SK-N-SH (cell line): ENCODE results near the gene SSTR3. TPM values are rescaled to one million over a fixed set of nuclear protein-coding genes. Genes with fewer than 3 reads are reported as not detected.

Source experiments
- CTCF ChIA-PET: fragments of 300-600, 350-600 bp; formaldehyde crosslinking; extraction: SDS; loops from one replicate; lab custom pipeline; 2021; lab: Yijun Ruan, JAX
- POLR2A ChIA-PET: fragments of 350-600 bp; sonication (Branson Sonifier 250); formaldehyde crosslinking; extraction: SDS; loops from one replicate; lab custom pipeline; 2020; ENCODE audit warnings: antibody characterized with exemption, inconsistent platforms; lab: Yijun Ruan, JAX
- DNase-seq: peaks from one replicate; pipeline ENCODE4 v3.0.0; 2012
- H2AFZ ChIP-seq: fragments of 200-600 bp; sonication (generic); 2 replicates; pipeline ENCODE4 v1.8.1; 2016; ENCODE audit warnings: antibody characterized with exemption, mild to moderate bottlenecking, low read depth
- H3F3A ChIP-seq: fragments of 200-600 bp; sonication (generic); replicated peaks from 2 replicates; pipeline ENCODE3; 2016; ENCODE audit warnings: antibody characterized with exemption, mild to moderate bottlenecking; ENCODE audit not compliant: insufficient read depth
- H3K27ac ChIP-seq, 2 experiments: fragments of 200-500 bp in 1 of 2; fragments of 200-600 bp in 1 of 2; sonication (Bioruptor generic) in 1 of 2; sonication (generic), shearing (Covaris generic) in 1 of 2; 2 replicates each; pipeline versions ENCODE4 v1.5.1 to v1.6.1; 2014 to 2016; ENCODE audit warnings: low read depth in 2 of 2, inconsistent platforms in 1 of 2, low read length in 1 of 2, mild to moderate bottlenecking in 1 of 2, mixed read lengths in 1 of 2
- H3K27me3 ChIP-seq: fragments of 200-600 bp; sonication (generic), shearing (Covaris generic); 2 replicates; pipeline ENCODE4 v1.6.1; 2016; ENCODE audit warnings: mixed run types; ENCODE audit not compliant: insufficient read depth
- H3K36me3 ChIP-seq, 2 experiments: fragments of 200-500 bp in 1 of 2; fragments of 200-600 bp in 1 of 2; sonication (Bioruptor generic) in 1 of 2; sonication (generic) in 1 of 2; replicated peaks in 1 of 2; 2 replicates each; pipeline versions ENCODE3 to v1.5.1; 2014 to 2016; ENCODE audit warnings: low read length in 1 of 2, mild to moderate bottlenecking in 1 of 2; ENCODE audit not compliant: insufficient read depth in 2 of 2, control insufficient read depth in 1 of 2
- H3K4me1 ChIP-seq, 2 experiments: fragments of 200-500 bp in 1 of 2; fragments of 200-600 bp in 1 of 2; sonication (Bioruptor generic) in 1 of 2; sonication (generic), shearing (Covaris generic) in 1 of 2; 2 replicates each; pipeline versions ENCODE4 v1.5.1 to v1.6.1; 2014 to 2016; ENCODE audit warnings: low read depth in 1 of 2, low read length in 1 of 2, mixed run types in 1 of 2; ENCODE audit not compliant: insufficient read depth in 2 of 2, control insufficient read depth in 1 of 2
- H3K4me2 ChIP-seq: fragments of 200-600 bp; sonication (generic), shearing (Covaris generic); 2 replicates; pipeline ENCODE4 v1.6.1; 2017; ENCODE audit warnings: mixed run types
- H3K4me3 ChIP-seq, 2 experiments: fragments of 200-500 bp in 1 of 2; fragments of 200-600 bp in 1 of 2; sonication (Bioruptor generic) in 1 of 2; sonication (generic), shearing (Covaris generic) in 1 of 2; 2 replicates each; pipeline versions ENCODE4 v1.5.1 to v1.8.1; 2014 to 2016; ENCODE audit warnings: low read depth in 2 of 2, inconsistent platforms in 1 of 2, low read length in 1 of 2, mild to moderate bottlenecking in 1 of 2, mixed read lengths in 1 of 2, moderate library complexity in 1 of 2
- H3K79me2 ChIP-seq: fragments of 200-600 bp; sonication (generic); 2 replicates; pipeline ENCODE4 v1.8.1; 2017; ENCODE audit warnings: mild to moderate bottlenecking; ENCODE audit not compliant: insufficient read depth
- H3K9ac ChIP-seq: fragments of 200-600 bp; sonication (generic); 2 replicates; pipeline ENCODE4 v1.6.1; 2017; ENCODE audit warnings: mixed run types
- H3K9me2 ChIP-seq: fragments of 200-600 bp; sonication (generic); 2 replicates; pipeline ENCODE4 v1.6.1; 2017; ENCODE audit warnings: mixed run types
- H3K9me3 ChIP-seq: fragments of 200-600 bp; sonication (generic); 2 replicates; pipeline ENCODE4 v1.6.1; 2017; ENCODE audit warnings: mixed run types, mild to moderate bottlenecking, moderate library complexity
- H4K20me1 ChIP-seq: fragments of 200-600 bp; sonication (generic); 2 replicates; pipeline ENCODE4 v1.6.1; 2017; ENCODE audit warnings: mild to moderate bottlenecking, mixed run types; ENCODE audit not compliant: insufficient read depth
- CHD2 ChIP-seq: fragments of 150-350 bp; IDR thresholded peaks from 2 replicates; pipeline ENCODE4 v1.6.1; 2018; ENCODE audit warnings: low read length; ENCODE audit not compliant: partially characterized antibody
- EZH2phosphoT487 ChIP-seq: fragments of 200-600 bp; sonication (generic); IDR thresholded peaks from 2 replicates; pipeline ENCODE4 v1.6.1; 2017; ENCODE audit warnings: low read depth, mixed run types, mild to moderate bottlenecking, antibody characterized with exemption, moderate library complexity, borderline replicate concordance
- FOXM1 ChIP-seq: IDR thresholded peaks from 2 replicates; pipeline ENCODE4 v1.4.0; 2012; ENCODE audit warnings: low read depth, mild to moderate bottlenecking
- GATA2 ChIP-seq: sonication (generic); formaldehyde crosslinking; IDR thresholded peaks from 2 replicates; pipeline ENCODE4 v1.5.0; 2020; ENCODE audit warnings: mild to moderate bottlenecking, missing genetic modification reagents
- MXI1 ChIP-seq: IDR thresholded peaks from 2 replicates; pipeline ENCODE4 v1.6.1; 2012; ENCODE audit warnings: mild to moderate bottlenecking, low read depth, low read length, improper control_type of control experiment
- NFIC ChIP-seq: IDR thresholded peaks from 2 replicates; pipeline ENCODE4 v1.4.0; 2012; ENCODE audit warnings: borderline replicate concordance
- NRF1 ChIP-seq: IDR thresholded peaks from 2 replicates; pipeline ENCODE4 v1.6.1; 2012; ENCODE audit warnings: low read depth, mild to moderate bottlenecking, low read length
- PBX3 ChIP-seq: IDR thresholded peaks from 2 replicates; pipeline ENCODE4; 2012
- POLR2AphosphoS5 ChIP-seq: IDR thresholded peaks from 2 replicates; pipeline ENCODE4 v1.6.1; 2012; ENCODE audit warnings: low read depth, low read length
- SIN3A ChIP-seq: IDR thresholded peaks from 2 replicates; pipeline ENCODE4 v1.6.1; 2012; ENCODE audit warnings: low read depth, mild to moderate bottlenecking, low read length, moderate library complexity, borderline replicate concordance
- TCF12 ChIP-seq: IDR thresholded peaks from 2 replicates; pipeline ENCODE4 v1.4.0; 2012
- TEAD4 ChIP-seq: IDR thresholded peaks from 2 replicates; pipeline ENCODE4 v1.4.0; 2012; ENCODE audit warnings: mild to moderate bottlenecking, borderline replicate concordance; ENCODE audit not compliant: insufficient read depth
- WGBS: methylation state at CpG from one replicate; pipeline ENCODE4 v1.1.6; 2017; ENCODE audit warnings: low lambda C conversion rate; 5-methylcytosine and 5-hydroxymethylcytosine counted together
- polyA plus RNA-seq, 3 experiments: library from polyadenylated mRNA; depleted of rRNA; stranded (reverse); fragments of >200 nt; gene quantifications; 2 replicates each; pipeline ENCODE4 v1.2.3, GENCODE V29; 2012
- TF ChIP-seq, protein P1 (sequence below): IDR thresholded peaks from 2 replicates; pipeline ENCODE4 v1.4.0; 2012; ENCODE audit warnings: low read depth, borderline replicate concordance
- TF ChIP-seq, protein P2 (sequence below): fragments of 150-350 bp; IDR thresholded peaks from 2 replicates; pipeline ENCODE4 v1.6.1; 2016; ENCODE audit warnings: mild to moderate bottlenecking, low read depth, low read length
- TF ChIP-seq, protein P3 (sequence below): IDR thresholded peaks from 2 replicates; pipeline ENCODE4 v1.4.0; 2012; ENCODE audit warnings: low read depth

The SSTR3 gene
- polyA plus RNA-seq, 1 of the 3 experiments (the other 2 are of a cell fraction), result not detected

GRCh38 chr22:37164505-37164887 lies 47.8 kb downstream of the SSTR3 start:
- no peaks in the 10 kb centered on the region for H3K9me2 ChIP-seq
- H3K27me3 ChIP-seq, result no peaks in the 10 kb centered on the region
- H4K20me1 ChIP-seq, result no peaks in the 10 kb centered on the region
- no peaks in the 10 kb centered on the region for H3F3A ChIP-seq
- TF ChIP-seq, protein P1, sequence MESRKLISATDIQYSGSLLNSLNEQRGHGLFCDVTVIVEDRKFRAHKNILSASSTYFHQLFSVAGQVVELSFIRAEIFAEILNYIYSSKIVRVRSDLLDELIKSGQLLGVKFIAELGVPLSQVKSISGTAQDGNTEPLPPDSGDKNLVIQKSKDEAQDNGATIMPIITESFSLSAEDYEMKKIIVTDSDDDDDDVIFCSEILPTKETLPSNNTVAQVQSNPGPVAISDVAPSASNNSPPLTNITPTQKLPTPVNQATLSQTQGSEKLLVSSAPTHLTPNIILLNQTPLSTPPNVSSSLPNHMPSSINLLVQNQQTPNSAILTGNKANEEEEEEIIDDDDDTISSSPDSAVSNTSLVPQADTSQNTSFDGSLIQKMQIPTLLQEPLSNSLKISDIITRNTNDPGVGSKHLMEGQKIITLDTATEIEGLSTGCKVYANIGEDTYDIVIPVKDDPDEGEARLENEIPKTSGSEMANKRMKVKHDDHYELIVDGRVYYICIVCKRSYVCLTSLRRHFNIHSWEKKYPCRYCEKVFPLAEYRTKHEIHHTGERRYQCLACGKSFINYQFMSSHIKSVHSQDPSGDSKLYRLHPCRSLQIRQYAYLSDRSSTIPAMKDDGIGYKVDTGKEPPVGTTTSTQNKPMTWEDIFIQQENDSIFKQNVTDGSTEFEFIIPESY, result no peak
- TF ChIP-seq, protein P2, sequence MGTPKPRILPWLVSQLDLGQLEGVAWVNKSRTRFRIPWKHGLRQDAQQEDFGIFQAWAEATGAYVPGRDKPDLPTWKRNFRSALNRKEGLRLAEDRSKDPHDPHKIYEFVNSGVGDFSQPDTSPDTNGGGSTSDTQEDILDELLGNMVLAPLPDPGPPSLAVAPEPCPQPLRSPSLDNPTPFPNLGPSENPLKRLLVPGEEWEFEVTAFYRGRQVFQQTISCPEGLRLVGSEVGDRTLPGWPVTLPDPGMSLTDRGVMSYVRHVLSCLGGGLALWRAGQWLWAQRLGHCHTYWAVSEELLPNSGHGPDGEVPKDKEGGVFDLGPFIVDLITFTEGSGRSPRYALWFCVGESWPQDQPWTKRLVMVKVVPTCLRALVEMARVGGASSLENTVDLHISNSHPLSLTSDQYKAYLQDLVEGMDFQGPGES, result no peak
- TF ChIP-seq, protein P3, sequence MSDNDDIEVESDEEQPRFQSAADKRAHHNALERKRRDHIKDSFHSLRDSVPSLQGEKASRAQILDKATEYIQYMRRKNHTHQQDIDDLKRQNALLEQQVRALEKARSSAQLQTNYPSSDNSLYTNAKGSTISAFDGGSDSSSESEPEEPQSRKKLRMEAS, result no peak
- TF ChIP-seq TEAD4 (no peak), NRF1 (no peak), CHD2 (no peak), GATA2 (no peak), MXI1 (no peak), POLR2AphosphoS5 (no peak), FOXM1 (no peak), SIN3A (no peak), PBX3 (no peak), EZH2phosphoT487 (no peak), NFIC (no peak), TCF12 (no peak)
- TF ChIP-seq, all 33 proteins: peak for 0
- H2AFZ ChIP-seq, result no peak overlapping the region
- WGBS, result 50% methylated on average over 3 of the region's 5 CpGs
- CTCF ChIA-PET, result interaction anchor here (8.0 kb wide), 1 partner anchor 35 kb away, joined by 156 read pairs; no protein-coding TSS in a partner anchor
- H3K36me3 ChIP-seq, result no peaks in the 10 kb centered on the region
- H3K79me2 ChIP-seq, result no peaks in the 10 kb centered on the region
- H3K4me1 ChIP-seq, result peaks cover 0 to 17% of the 10 kb centered on the region in 2 experiments; a peak in 1 of 4 replicates
- H3K27ac ChIP-seq, result no peak overlapping the region; a peak in 1 of 4 replicates
- no peak for DNase-seq
- H3K4me2 ChIP-seq, result no peak overlapping the region
- POLR2A ChIA-PET, result no interaction called here
- no peak overlapping the region for H3K9ac ChIP-seq
- no peaks in the 10 kb centered on the region for H3K9me3 ChIP-seq
- no peak overlapping the region for H3K4me3 ChIP-seq
